Right renal cortex interstitium (tissue), 3 donors: ENCODE measurements around the gene PAAF1. TPM values are rescaled to one million over a fixed set of nuclear protein-coding genes. Genes with fewer than 3 reads are reported as not detected.
A peak's percentile ranks its signal among the peaks of the same experiment; 100 is the strongest.

Source experiments
- DNase-seq, 3 donors: peaks; one replicate each; pipeline ENCODE4 v3.0.0-alpha.2; 2013; ENCODE audit warnings: low read depth in 3 of 3, low spot score in 2 of 3
- polyA plus RNA-seq, 3 donors: library from polyadenylated mRNA; unstranded; fragments of 120-200 nt; gene quantifications; one replicate each; pipeline ENCODE4 v1.2.1, GENCODE V29; 2013; ENCODE audit not compliant: insufficient read length in 3 of 3

The PAAF1 gene
- polyA plus RNA-seq, 3 donors = 29.0 to 37.2 (median 36.3) TPM

- no peak for DNase-seq
Observed at GRCh38 chr11:73942010-73942409, 65.2 kb downstream of the PAAF1 start.

DNA sequence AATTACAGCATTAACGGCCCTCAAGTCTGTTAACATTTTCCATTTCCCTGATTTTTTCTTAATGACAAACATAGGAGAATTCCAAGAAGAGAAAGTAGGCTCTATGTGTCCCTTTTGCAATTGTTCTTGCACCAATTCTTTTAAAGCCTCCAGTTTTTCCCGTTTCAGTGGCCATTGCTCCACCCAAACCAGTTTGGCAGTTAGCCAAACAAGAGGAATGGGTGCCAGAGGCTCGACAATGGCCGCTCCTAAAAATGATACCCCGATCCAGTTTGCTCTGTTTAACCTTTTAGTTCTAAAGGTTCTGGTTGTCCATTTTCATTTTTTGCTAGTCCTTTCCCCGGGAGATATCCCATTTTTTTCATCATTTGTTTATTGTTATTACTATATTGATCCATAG lies 67.3 kb downstream of the PAAF1 start:
- DNase-seq = no peak

- no peak for DNase-seq
Observed at GRCh38 chr11:73944901-73945300, 68.1 kb downstream of the PAAF1 start.

DNA sequence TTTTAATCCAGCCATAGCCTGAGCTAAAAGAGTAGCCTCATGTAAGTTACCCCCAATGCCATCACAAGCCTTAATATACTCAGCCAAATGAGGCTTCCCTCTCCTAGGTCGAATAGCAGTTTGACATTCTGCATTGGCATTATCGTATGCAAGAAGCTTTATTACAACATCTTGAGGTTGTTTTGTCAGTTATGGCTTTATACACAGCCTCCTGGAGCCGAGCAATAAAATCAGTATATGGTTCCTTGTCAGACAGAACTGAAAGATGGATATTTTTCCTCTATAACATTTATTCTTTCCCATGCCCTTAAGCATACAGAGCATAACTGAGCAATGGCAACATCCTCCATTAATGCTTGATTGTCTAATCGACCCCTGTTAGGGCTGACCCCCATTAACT lies 68.6 kb downstream of the PAAF1 start:
- no peak for DNase-seq

DNA sequence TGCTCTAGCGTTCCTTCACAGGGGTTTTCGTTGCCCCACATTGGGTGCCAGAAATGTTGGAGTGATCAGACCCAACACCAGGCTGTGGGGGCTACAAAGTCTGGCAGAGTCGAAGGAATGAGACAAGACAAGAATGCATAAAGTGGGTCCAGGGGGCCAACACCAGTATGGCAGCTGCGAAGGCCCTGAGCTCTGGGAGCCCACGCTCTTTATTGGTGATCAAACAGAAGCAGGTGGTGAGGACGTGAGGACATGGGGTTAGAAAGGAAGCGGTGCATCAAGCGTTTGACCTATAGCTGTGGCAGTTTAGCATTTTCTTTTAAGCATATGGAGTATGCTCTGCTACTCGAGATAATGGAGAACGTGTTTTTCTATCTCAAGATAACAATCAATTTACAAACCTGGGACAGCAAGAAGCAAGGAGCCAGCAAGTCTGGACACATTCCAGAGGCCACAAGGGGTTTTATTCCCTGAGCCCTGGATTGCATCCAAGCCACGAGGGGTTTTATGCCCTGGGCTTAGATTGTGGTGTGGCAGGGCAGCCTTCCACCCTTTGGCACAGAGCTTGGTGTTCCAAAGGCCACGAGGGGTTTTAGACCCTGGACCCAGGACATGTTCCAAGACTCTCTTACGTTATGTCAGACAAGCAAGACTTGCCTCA lies 70.1 kb downstream of the PAAF1 start:
- no peak for DNase-seq

GRCh38 chr11:73949246-73949645 lies 72.4 kb downstream of the PAAF1 start:
- DNase-seq = no peak

DNA sequence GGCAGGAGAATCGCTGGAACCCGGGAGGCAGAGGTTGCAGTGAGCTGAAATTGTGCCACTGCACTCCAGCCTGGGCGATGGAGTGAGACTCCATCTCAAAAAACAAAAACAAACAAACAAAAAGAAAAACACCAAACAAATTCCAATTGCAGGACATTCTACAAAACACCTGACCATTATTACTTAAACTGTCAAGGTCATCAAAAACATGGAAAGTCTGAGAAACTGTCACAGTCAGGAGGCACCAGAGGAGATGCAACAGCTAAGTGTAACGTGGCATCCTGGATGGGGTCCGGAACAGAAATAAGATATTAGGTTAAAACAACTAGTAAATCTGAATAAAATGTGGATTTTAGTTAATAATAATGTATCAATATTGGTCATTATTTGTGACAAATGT lies 73.1 kb downstream of the PAAF1 start:
- no peak for DNase-seq

GRCh38 chr11:73950869-73951710 lies 74.3 kb downstream of the PAAF1 start, which contains the start of gene DNAJB13:
Gene DNAJB13, plus strand, starts transcription at chr11:73951026. Its CDS starts 44 bp downstream, at chr11:73951070.
- DNase-seq = peak in 2 of 3 donors; percentile 16 to 29

DNA sequence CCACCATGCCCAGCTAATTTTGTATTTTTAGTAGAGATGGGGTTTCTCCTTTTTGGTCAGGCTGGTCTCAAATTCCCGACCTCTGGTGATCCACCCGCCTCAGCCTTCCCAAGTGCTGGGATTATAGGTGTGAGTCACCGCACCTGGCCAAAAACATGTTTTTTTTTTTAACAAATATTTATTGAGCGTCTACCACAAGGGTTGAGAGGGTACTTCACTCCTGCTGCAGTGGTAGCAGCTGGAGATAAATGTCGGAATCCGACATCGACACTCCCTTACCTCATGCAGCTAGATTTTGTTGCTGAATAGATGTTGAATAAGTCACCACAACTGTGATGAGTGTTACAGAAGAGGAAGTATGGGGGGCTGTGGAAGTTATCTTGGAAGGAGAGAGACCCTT lies 75.0 kb downstream of the PAAF1 start:
- no peak for DNase-seq

DNA sequence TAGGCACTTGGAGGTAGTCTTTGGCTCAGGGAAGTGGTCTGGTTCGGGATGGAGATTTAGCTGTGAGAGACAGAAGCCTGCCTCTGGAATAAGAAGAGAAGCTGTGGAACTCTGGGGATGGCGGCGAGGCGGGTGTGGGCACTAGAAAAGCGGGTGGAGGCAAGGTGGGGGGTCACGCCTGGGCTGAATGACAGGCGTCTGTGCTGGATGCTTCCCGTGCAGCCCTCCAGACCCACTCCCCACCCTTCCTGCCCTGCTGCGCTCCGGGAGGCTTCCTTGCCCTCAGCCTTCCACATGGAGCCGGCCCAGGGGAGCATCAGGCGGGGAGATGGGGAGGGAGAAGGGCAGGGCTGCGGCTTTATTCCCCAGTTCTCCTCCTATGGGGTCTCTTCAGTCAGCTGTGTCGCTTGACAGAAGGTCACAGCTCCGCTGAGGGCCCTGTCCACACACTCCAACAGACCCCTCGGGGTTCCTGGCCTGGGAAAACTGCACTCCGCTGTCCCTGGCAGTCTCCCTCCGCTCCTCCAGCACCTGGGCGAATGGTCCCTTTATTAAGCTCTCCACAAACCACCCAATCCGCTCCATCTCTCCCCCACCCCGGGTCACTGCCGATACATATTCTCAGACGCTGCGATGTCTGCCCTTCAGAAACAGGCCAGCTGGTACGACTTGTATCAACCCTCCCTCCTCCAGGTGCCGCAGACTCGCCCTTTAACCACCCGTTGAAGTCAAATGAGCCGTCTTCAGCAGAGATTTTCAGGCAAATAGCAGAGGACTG lies 80.3 kb downstream of the PAAF1 start:
- DNase-seq = no peak

DNA sequence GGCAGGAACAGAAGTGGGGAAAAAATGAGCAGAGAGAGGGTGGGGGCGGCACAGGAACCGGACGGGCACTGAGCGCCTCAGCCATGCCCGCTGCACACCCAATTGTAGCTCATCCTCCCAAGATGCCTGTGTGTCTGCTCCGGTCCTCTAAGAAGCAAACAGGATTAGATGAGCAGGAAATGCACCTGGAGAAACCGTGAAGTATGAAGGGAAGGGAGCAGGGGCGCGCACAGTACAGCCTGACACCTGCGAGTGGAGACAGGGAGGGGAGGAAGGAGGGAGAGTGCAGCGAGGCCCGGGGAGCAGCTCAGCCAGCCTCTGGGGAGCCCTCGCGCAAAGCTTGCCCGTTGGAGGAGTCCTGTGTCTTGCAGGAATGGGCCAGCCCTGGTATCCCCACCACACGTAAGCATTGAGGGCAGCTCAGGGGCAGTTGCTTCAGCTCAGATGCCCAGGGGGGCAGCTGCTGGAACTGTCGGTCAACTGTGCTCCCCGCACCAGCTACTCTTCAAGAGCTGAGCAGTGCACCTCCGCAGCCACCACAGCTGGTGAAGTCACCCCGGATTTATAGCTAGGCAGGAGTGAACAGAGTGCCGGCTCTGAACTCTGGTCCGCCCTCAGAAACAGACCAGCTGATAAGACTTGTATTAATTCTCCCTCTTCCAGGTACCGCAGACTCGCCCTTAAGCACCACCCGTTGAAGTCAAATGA lies 81.0 kb downstream of the PAAF1 start:
- no peak for DNase-seq

- DNase-seq = no peak
Observed at GRCh38 chr11:73958521-73959141, 81.8 kb downstream of the PAAF1 start.

DNA sequence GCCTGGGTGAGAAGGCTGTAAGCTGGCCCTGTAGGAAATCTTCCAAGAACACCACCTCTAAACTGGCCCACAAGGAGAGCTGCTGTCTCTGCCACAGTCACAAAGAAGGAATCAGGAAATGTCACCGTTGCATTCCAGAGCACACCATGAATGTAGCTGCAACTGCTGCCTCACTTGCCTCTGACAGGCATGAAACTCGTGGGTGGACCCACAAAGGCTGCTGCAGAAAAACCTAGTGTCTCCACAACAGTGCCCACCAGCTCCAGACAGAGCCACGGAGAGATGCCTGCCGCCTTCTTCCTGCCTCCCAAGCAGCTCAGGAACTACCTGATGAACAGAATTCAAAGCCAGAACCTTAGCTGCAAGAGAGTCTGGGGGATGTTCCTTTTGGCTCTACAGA lies 84.5 kb downstream of the PAAF1 start:
- DNase-seq = no peak

DNA sequence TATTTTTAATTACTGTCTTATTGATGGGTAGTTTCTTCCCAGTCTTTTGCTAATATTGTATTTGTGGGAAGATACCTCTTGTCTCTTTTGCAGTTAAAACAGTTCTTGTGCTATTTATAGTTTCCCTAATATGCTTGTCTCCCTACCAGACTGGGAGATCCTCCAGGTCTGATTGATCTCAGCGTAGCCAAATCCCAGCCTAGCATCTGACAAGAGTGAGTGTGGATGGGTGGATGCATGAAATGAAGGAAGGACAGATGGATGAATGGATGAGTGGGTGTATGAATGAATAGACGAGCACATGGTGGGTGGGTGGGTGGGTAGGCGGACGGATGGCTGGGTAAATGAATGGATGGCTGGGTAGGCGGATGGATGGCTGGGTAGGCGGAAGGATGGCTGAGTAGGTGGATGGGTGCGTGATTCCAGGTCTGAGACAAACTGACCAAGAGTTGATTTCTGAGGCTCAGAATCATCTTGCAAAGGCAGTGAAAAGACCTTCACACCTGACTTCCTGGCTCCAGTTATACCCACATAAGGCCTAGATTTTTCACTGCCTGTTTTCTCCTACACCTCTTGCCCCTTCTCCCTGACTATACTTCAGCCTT lies 85.4 kb downstream of the PAAF1 start:
- DNase-seq = no peak

DNA sequence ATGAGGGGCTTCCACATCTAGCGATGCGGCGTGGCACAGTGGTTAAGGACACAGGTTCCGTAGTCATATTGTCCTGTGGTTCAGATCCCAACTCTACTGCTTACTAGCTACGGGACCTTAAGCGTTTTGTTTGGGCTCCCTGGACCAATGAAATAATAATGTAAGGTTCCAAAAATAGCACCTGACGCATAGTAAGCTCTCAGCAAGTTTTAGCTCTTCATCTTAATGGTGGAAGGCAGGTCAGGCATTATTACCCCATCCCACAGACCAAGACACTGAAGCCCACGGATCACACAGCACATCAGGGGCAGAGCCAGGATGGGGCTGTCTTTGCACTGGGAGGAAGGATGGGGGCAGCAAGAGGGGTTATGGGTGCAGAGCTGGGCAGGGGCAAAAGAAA lies 87.1 kb downstream of the PAAF1 start:
- DNase-seq = no peak

GRCh38 chr11:73965076-73965763 lies 88.4 kb downstream of the PAAF1 start:
- DNase-seq = no peak

- DNase-seq = no peak
Observed at GRCh38 chr11:73965764-73966121, 88.9 kb downstream of the PAAF1 start.

DNA sequence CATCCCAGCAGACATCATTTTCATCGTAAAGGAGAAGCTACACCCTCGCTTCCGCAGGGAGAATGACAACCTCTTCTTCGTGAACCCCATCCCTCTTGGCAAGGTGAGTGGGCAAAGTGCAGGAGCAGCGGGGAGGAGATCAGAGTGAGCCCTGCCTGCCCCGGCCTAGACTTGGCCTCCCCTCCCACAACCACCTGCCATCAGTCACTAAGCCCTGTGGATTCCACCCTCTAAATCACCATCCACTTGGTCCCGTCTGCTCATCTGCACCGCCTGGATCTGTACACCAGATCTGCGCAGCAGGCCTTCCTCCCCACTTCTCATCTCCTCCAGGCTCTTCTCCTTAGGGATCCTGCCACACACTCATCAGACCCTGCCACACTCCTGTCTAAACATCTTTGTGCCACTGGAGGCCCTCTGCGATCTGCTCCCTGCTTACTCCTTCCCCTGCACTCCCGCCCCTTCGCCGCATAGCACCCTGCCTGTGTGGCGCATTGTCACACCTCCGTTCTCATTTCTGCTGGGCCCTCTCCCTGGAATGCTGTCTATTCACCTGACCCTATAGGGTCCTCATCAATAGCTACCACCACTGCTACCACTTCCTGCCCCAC lies 91.7 kb downstream of the PAAF1 start:
- DNase-seq = no peak

GRCh38 chr11:73969091-73969490 lies 92.3 kb downstream of the PAAF1 start:
- no peak for DNase-seq
